HG02884 (cell line): ENCODE measurements around the gene SUMO4.
A peak's percentile ranks its signal among the peaks of the same experiment; 100 is the strongest.
"Not testable (repeated sequence)": the region's sequence is repeated elsewhere in the genome, so short reads cannot be mapped to it uniquely, and the experiment has no call there.

Experiments
- ATAC-seq: cut with Tn5 transposase; IDR thresholded peaks from one replicate; pipeline ENCODE4 v1.9.1; 2021; ENCODE audit warnings: mild to moderate bottlenecking, moderate library complexity; ENCODE audit not compliant: unreplicated experiment

SUMO4 gene

DNA sequence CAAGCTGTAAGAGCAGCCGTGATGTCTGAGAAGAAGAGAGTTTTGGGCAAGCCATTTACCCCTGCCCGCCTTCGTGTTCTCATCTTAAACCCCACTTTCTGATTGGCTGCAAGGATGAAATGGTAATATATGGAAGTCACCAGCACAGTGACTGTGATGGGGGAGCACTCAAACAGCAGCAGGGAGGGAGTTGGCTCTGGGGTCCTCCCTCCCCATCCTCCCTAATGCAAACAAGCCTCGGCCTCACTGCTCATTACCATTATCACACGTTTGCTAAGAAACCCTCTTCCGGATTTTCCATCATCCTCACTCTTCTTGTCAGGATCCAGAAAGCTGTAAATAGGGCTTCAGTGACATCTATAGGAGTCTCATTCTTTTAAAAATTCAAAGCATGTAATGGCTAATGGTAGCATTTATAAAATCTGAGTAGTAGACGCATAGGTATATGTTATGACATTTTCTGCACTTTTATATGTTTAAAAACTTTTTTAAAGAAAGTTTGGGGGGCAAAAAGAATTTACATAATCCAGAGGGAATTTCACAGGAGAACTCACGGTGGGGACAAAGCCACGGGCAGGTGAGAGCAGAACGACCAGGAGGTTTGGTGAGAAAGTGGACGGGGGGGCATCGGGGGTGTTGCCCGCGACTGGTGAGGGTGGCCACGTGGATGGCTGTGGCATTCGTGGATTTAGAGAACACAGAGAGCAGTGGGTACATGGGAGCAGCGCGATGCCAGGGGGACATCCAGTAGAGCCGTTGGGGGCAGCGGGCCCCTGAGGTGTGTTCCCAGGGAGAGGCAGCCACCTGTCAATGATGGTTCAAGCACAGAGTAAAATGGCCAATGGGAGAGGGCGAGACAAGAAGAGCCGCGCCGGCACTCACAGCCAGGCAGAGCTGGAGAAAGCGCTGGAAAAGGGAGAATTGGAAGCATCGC lies 29.6 kb downstream of the SUMO4 start:
- ATAC-seq, result no peak

GRCh38 chr6:149431905-149432775 lies 32.1 kb downstream of the SUMO4 start:
- ATAC-seq, result peak; percentile 88

DNA sequence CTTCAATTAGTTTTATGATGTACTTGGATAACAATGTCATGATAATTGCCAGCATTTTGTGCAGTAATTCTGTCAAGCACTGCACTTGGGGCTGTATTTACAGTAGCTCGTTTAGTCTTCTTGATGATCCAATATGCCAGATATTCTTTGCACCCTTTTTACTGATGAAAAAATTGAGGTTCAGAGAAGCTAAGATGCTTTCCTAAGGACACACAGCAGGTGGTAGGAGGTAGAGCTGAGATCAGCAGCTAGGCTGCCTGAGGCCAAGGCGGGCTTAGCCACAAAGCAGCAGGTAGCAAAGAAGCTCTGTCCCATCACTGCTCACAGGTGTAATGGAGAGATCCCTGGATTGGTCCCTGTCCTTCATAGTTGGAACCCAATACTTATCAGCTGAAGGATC lies 33.3 kb downstream of the SUMO4 start:
- no peak for ATAC-seq

GRCh38 chr6:149433881-149434280 lies 33.8 kb downstream of the SUMO4 start:
- no peak for ATAC-seq

GRCh38 chr6:149435919-149436586 lies 36.0 kb downstream of the SUMO4 start:
- ATAC-seq, result no peak

- no peak for ATAC-seq
Measured at GRCh38 chr6:149436647-149437046, 36.6 kb downstream of the SUMO4 start.

DNA sequence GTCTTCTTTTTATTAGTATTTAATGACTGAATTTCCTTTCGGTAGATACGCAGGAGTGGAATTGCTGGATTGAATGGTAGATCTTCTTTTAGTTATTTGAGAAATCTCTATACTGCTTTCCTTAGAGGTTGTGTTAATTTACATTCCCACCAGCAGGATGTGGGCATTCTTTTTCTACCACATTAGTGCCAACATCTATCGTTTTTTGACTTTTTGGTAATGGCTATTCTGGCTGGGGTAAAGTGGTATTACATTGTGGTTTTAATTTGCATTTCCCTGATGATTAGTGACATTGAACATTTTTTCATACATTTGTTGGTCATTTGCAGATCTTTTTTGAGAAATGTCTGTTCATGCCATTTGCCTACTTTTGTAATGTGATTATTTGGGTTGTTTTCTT lies 37.1 kb downstream of the SUMO4 start:
- ATAC-seq, result no peak

DNA sequence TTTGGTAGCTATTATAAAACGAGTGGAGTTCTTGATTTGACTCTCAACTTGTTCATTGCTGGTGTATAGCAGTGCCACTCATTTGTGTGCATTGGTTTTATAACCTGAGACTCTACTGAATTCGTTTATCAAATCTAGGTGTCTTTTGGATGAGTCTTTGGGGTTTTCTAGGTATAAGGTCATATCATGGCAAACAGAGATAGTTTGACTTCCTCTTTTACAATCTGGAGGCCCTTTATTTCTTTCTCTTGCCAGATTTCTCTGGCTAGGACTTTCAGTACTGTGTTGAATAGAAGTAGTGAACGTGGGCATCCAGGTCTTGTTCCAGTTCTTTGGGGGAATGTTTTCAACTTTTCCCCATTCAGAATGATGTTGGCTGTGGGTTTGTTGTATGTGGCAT lies 38.8 kb downstream of the SUMO4 start:
- peak; percentile 79 for ATAC-seq

- ATAC-seq, result no peak
Measured at GRCh38 chr6:149439626-149440025, 39.6 kb downstream of the SUMO4 start.

- ATAC-seq, result no peak
Measured at GRCh38 chr6:149440735-149441671, 40.9 kb downstream of the SUMO4 start.

DNA sequence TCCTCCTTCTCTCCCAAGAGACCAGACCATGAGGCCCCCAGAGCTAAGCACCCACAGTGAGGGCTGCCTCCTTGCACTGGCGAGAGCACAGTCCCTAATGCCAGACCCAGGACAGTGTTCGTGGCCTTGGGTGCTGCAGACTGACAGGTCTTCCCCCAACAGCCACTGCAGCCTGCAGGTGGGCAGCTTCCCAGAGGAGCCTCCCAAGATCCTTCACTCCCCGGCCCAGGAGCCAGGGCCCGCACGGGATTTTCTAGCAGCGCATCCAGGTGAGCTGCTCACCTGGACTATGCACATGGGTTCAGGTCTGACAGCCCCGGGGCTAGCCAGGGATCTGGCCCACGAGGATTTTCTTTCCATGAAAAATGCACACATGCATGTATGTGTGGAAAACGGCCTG lies 41.7 kb downstream of the SUMO4 start:
- ATAC-seq, result no peak

GRCh38 chr6:149443411-149444181 lies 43.5 kb downstream of the SUMO4 start:
- ATAC-seq, result no peak

GRCh38 chr6:149444360-149445094 lies 44.5 kb downstream of the SUMO4 start:
- not testable (repeated sequence) for ATAC-seq

DNA sequence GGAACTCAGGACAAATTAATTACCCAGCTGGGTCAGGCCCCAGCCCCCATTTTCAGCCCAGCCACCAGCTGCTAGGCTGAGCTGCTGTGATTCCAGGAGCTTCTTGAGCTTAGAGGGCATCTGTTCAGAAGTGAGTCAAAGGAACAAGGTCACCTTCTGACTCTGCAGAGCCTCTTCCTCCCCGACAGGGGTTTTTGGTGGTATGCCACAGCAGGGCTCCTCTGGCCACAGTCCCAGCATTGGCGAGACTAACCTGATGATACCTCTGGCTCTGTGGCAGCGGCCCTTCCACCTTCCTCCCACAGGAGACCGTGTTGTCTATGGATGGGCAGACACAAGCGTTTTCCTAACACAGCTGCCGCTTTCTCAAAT lies 45.0 kb downstream of the SUMO4 start:
- ATAC-seq, result no peak

DNA sequence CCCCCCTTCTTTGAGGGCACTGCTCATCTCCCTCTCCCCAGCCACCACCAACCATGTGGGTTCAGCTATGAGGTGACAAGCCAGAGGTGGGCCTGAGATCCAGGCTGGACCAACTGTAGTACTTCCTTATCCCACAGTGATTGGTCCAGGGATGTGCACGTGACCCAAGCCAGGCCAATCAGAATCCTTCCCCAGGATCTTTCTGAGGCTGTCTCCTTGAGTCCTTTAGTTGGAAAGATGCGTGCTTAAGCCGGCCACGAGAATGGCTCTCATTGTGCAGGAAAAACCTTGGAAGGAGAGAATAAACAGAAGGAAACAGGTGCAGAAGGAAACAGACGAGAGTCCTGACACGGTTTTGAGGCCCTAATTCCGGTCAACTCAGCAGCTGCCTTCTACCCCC lies 45.5 kb downstream of the SUMO4 start:
- no peak for ATAC-seq

DNA sequence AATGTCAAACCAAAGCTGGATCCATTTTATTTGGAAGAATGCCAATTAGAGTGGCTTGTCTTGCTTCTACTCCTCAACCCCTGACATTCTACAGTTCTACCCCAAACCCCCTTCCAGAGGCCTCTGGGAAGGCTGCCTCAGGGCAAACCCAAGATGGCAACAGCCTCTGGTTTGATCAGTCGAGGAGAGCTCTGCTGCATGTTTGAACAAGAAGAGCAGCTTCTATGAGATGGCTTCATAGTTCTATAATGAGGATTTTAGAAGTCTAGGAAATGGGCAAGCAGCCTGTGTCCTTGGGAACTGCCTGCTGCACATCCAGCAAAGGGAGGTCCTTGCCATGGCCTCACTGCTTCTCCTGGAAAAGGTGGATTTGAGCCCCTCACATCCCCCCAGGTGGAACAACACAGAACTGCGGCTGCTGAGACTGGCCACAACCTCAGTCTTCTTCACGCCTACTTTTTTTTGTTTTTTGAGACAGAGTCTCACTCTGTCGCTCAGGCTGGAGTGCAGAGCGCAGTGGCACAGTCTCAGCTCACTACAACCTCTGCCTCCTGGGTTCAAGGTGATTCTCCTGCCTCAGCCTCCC lies 46.8 kb downstream of the SUMO4 start:
- ATAC-seq, result no peak

- ATAC-seq, result no peak
Measured at GRCh38 chr6:149448821-149449453, 48.9 kb downstream of the SUMO4 start.
